Glutamatergic neuron (in vitro differentiated cells): ENCODE results near the gene COL4A3. TPM values are rescaled to one million over a fixed set of nuclear protein-coding genes. Genes with fewer than 3 reads are reported as not detected.
A peak's percentile ranks its signal among the peaks of the same experiment; 100 is the strongest.

Source experiments
- DNase-seq: peaks from one replicate; pipeline ENCODE4 v3.0.0; 2022
- H3K27ac Mint-ChIP-seq: one replicate; pipeline ENCODE4 v1.8.0; 2020; ENCODE audit warnings: mild to moderate bottlenecking, mixed read lengths, inconsistent platforms; ENCODE audit not compliant: unreplicated experiment
- H3K27me3 Mint-ChIP-seq: one replicate; pipeline ENCODE4 v1.8.0; 2020; ENCODE audit warnings: mild to moderate bottlenecking, moderate library complexity, mixed read lengths, inconsistent platforms; ENCODE audit not compliant: unreplicated experiment
- H3K36me3 Mint-ChIP-seq: one replicate; pipeline ENCODE4 v1.8.0; 2020; ENCODE audit warnings: mild to moderate bottlenecking, mixed read lengths, inconsistent platforms; ENCODE audit not compliant: unreplicated experiment
- H3K4me1 Mint-ChIP-seq: one replicate; pipeline ENCODE4 v1.8.0; 2020; ENCODE audit warnings: mild to moderate bottlenecking, low read depth, mixed read lengths, inconsistent platforms; ENCODE audit not compliant: unreplicated experiment
- H3K4me3 Mint-ChIP-seq: one replicate; pipeline ENCODE4 v1.8.0; 2020; ENCODE audit warnings: mild to moderate bottlenecking, mixed read lengths, inconsistent platforms; ENCODE audit not compliant: unreplicated experiment
- H3K9me3 Mint-ChIP-seq: one replicate; pipeline ENCODE4 v1.8.0; 2020; ENCODE audit warnings: mild to moderate bottlenecking, moderate library complexity, mixed read lengths, inconsistent platforms; ENCODE audit not compliant: unreplicated experiment
- long read RNA-seq: library from polyadenylated mRNA; unstranded; transcript quantifications from one replicate; pipeline ENCODE4 v2.0.0, GENCODE V29; 2020; ENCODE audit not compliant: unreplicated experiment
- total RNA-seq: library from RNA; stranded (reverse); fragmentation: NEBNext Ultra II Directional; extraction: Animal tissue kit (Norgen Biotek cat#: 25700); gene quantifications from one replicate; pipeline ENCODE4 v1.2.1, GENCODE V29; 2021; ENCODE audit not compliant: unreplicated experiment
- TF ChIP-seq, protein P1 (sequence below): fragments of 200-600 bp; sonication (generic); IDR thresholded peaks from one replicate; pipeline ENCODE4 v1.5.0; 2021; ENCODE audit not compliant: partially characterized antibody, unreplicated experiment

The COL4A3 gene
- not detected for total RNA-seq
- long read RNA-seq, result 0 reads

DNA sequence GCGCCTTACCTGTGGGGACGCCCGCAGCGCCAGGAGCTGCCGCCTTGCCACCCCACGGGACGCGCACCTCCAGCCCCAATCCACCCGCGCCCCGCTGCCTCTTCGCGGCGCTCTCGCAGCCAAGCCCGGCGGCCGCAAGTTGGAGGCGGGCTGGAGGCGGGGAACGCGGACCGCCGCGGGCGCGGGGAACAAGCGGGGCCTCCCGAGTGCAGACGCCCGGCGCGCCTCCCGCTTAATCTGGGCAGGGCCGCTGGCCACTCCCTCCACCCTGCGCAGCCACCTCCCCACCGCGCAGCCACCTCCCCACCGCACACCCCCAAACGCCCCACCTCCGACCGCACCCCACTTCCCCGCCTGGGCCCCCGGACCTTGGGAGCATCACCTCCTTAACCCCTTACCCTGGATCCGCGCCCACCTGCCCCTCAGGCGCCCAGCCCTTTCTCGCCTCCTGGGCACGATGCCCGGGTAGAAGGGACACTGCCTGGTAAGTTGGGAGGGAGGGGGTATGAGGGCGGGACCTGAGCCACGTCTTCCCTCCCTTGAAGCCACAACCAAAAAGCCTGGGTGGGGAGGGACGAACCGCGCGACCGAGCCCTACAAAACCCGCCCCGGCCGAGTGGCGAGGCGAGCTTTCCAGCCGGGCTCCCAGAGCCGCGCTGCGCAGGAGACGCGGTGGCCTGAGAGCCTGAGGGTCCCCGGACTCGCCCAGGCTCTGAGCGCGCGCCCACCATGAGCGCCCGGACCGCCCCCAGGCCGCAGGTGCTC, at the start of gene COL4A3, which contains the start of gene COL4A4:
COL4A3 (plus strand) TSS at position 627 of the 765 bp plus-strand sequence; CDS start at position 730, 103 bp downstream.
COL4A4 (minus strand) TSS at position 208 of the 765 bp plus-strand sequence. CDS start 16,722 bp downstream, outside the sequence.
- H3K4me3 Mint-ChIP-seq, result peak within 1 kb of the TSS; percentile 86
- no peak within 1 kb of the TSS for H3K27ac Mint-ChIP-seq
- TF ChIP-seq, protein P1, sequence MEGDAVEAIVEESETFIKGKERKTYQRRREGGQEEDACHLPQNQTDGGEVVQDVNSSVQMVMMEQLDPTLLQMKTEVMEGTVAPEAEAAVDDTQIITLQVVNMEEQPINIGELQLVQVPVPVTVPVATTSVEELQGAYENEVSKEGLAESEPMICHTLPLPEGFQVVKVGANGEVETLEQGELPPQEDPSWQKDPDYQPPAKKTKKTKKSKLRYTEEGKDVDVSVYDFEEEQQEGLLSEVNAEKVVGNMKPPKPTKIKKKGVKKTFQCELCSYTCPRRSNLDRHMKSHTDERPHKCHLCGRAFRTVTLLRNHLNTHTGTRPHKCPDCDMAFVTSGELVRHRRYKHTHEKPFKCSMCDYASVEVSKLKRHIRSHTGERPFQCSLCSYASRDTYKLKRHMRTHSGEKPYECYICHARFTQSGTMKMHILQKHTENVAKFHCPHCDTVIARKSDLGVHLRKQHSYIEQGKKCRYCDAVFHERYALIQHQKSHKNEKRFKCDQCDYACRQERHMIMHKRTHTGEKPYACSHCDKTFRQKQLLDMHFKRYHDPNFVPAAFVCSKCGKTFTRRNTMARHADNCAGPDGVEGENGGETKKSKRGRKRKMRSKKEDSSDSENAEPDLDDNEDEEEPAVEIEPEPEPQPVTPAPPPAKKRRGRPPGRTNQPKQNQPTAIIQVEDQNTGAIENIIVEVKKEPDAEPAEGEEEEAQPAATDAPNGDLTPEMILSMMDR, result no peak
- peaks cover 12% of the 10 kb centered on the region for H3K27me3 Mint-ChIP-seq
- no peaks in the 10 kb centered on the region for H3K4me1 Mint-ChIP-seq
- H3K9me3 Mint-ChIP-seq, result no peaks in the 10 kb centered on the region
- peak; percentile 58 for DNase-seq
- no peaks in the 10 kb centered on the region for H3K36me3 Mint-ChIP-seq

DNA sequence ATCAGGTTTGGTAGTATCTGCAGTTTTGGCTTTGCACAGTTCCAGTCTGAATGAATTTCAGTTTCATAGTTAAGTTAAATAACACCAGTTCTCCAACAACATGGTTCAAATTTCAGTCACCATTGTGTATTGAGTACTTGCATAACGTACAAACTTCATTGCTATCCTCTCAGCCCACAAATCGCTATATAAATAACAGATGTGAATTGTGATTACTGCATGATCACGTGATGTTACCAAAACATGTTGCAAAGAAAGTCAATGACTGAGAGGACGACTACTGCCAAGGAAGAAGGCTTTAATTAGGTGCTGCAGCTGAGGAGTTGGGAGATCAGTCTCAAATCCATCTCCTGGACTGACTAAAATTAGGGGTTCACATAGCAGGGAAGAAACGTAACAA, 48.7 kb upstream of the COL4A3 start:
- H3K27me3 Mint-ChIP-seq, result peaks cover 3% of the 10 kb centered on the region
- TF ChIP-seq, protein P1, result no peak
- DNase-seq, result no peak
- no peaks in the 10 kb centered on the region for H3K9me3 Mint-ChIP-seq
- H3K27ac Mint-ChIP-seq, result no peak overlapping the region
- H3K36me3 Mint-ChIP-seq, result no peaks in the 10 kb centered on the region
- no peaks in the 10 kb centered on the region for H3K4me1 Mint-ChIP-seq
- H3K4me3 Mint-ChIP-seq, result no peak overlapping the region

DNA sequence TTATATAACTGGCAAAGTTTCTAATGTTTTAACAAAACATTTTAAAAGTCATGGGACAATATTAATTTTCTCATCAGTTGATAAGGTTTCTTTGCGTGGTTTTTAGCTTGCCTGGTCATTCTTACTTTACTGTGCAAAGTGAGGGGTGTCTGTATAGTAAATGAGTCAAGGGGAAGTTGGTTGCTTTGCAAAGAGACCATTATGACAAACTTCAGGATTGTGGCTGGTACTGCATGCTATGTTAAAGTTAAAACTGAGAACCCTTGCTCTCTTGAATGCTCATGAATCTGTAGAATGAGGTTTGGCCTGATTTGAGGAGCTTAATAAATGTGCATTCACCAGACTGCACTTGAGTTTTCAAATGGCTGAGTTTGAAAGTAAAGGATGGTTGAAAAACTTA, 47.4 kb upstream of the COL4A3 start:
- Mint-ChIP-seq H3K27me3 (peaks cover 3% of the 10 kb centered on the region), H3K36me3 (no peaks in the 10 kb centered on the region), H3K27ac (no peak overlapping the region), H3K4me1 (no peaks in the 10 kb centered on the region), H3K4me3 (no peak overlapping the region), H3K9me3 (no peaks in the 10 kb centered on the region)
- no peak for DNase-seq
- TF ChIP-seq, protein P1, result no peak

GRCh38 chr2:227117852-227118251, 46.6 kb upstream of the COL4A3 start:
- no peak for DNase-seq
- Mint-ChIP-seq H3K27me3 (no peaks in the 10 kb centered on the region), H3K4me3 (no peak overlapping the region), H3K36me3 (no peaks in the 10 kb centered on the region), H3K4me1 (no peaks in the 10 kb centered on the region), H3K27ac (no peak overlapping the region), H3K9me3 (no peaks in the 10 kb centered on the region)
- TF ChIP-seq, protein P1, result no peak

- TF ChIP-seq, protein P1, result no peak
- no peaks in the 10 kb centered on the region for H3K4me1 Mint-ChIP-seq
- no peak overlapping the region for H3K27ac Mint-ChIP-seq
- no peak overlapping the region for H3K4me3 Mint-ChIP-seq
- no peak for DNase-seq
- no peaks in the 10 kb centered on the region for H3K27me3 Mint-ChIP-seq
- H3K36me3 Mint-ChIP-seq, result no peaks in the 10 kb centered on the region
- H3K9me3 Mint-ChIP-seq, result no peaks in the 10 kb centered on the region
Observed at GRCh38 chr2:227118353-227118752, 46.1 kb upstream of the COL4A3 start.
